Duodenal mucosa (tissue), 2 donors: ENCODE results near the gene TMEM117.

Experiments
- H3K27ac ChIP-seq: one replicate; pipeline ENCODE4 v1.7.0; 2013; ENCODE audit warnings: low read depth, low read length
- H3K27me3 ChIP-seq, 2 donors: one replicate each; pipeline ENCODE4 v1.7.0; 2013; ENCODE audit warnings: low read length in 2 of 2, control low read depth in 1 of 2; ENCODE audit not compliant: insufficient read depth in 2 of 2, control insufficient read depth in 1 of 2
- H3K36me3 ChIP-seq, 2 donors: one replicate each; pipeline ENCODE4 v1.7.0; 2013; ENCODE audit warnings: low read length in 2 of 2, control low read depth in 1 of 2; ENCODE audit not compliant: insufficient read depth in 2 of 2, control insufficient read depth in 1 of 2
- H3K4me1 ChIP-seq, 2 donors: one replicate each; pipeline ENCODE4 v1.7.0; 2013; ENCODE audit warnings: low read length in 2 of 2, control low read depth in 1 of 2; ENCODE audit not compliant: insufficient read depth in 2 of 2, control insufficient read depth in 1 of 2
- H3K4me3 ChIP-seq, 2 donors: one replicate each; pipeline ENCODE4 v1.7.0; 2013; ENCODE audit warnings: low read length in 2 of 2, low read depth in 1 of 2
- H3K9ac ChIP-seq, 2 donors: one replicate each; pipeline ENCODE4 v1.7.0; 2013; ENCODE audit warnings: low read length in 2 of 2, low read depth in 1 of 2
- H3K9me3 ChIP-seq, 2 donors: one replicate each; pipeline ENCODE4 v1.7.0; 2013; ENCODE audit warnings: low read length in 2 of 2, control low read depth in 1 of 2; ENCODE audit not compliant: control insufficient read depth in 1 of 2

TMEM117 gene

GRCh38 chr12:43807386-43807785, 28.5 kb upstream of the TMEM117 start:
- Histone ChIP-seq H3K36me3 (peaks cover 5% of the 10 kb centered on the region in 2 donors), H3K9me3 (no peaks in the 10 kb centered on the region), H3K27me3 (no peaks in the 10 kb centered on the region), H3K4me3 (no peak overlapping the region), H3K27ac (no peak overlapping the region), H3K4me1 (peaks cover 11 to 22% of the 10 kb centered on the region in 2 donors), H3K9ac (no peak overlapping the region)

GRCh38 chr12:43812057-43812456, 23.8 kb upstream of the TMEM117 start:
- H3K9me3 ChIP-seq: no peaks in the 10 kb centered on the region
- no peaks in the 10 kb centered on the region for H3K36me3 ChIP-seq
- no peak overlapping the region for H3K27ac ChIP-seq
- peaks cover 0 to 5% of the 10 kb centered on the region in 2 donors for H3K4me1 ChIP-seq
- H3K4me3 ChIP-seq: no peak overlapping the region
- no peaks in the 10 kb centered on the region for H3K27me3 ChIP-seq
- no peak overlapping the region for H3K9ac ChIP-seq

GRCh38 chr12:43812926-43813325, 23.0 kb upstream of the TMEM117 start:
- no peaks in the 10 kb centered on the region for H3K36me3 ChIP-seq
- H3K4me3 ChIP-seq: no peak overlapping the region
- H3K9me3 ChIP-seq: no peaks in the 10 kb centered on the region
- H3K4me1 ChIP-seq: peaks cover 0 to 3% of the 10 kb centered on the region in 2 donors
- no peaks in the 10 kb centered on the region for H3K27me3 ChIP-seq
- H3K9ac ChIP-seq: no peak overlapping the region
- H3K27ac ChIP-seq: no peak overlapping the region

GRCh38 chr12:43815416-43815815, 20.5 kb upstream of the TMEM117 start:
- no peak overlapping the region for H3K4me3 ChIP-seq
- H3K36me3 ChIP-seq: no peaks in the 10 kb centered on the region
- no peak overlapping the region for H3K27ac ChIP-seq
- H3K9me3 ChIP-seq: no peaks in the 10 kb centered on the region
- no peak overlapping the region for H3K9ac ChIP-seq
- H3K27me3 ChIP-seq: no peaks in the 10 kb centered on the region
- peaks cover 0 to 3% of the 10 kb centered on the region in 2 donors for H3K4me1 ChIP-seq

GRCh38 chr12:43816168-43816567, 19.7 kb upstream of the TMEM117 start:
- H3K9me3 ChIP-seq: no peaks in the 10 kb centered on the region
- no peak overlapping the region for H3K27ac ChIP-seq
- H3K9ac ChIP-seq: no peak overlapping the region

GRCh38 chr12:43824207-43824775, 11.6 kb upstream of the TMEM117 start:
- H3K9me3 ChIP-seq: no peaks in the 10 kb centered on the region
- no peak overlapping the region for H3K4me3 ChIP-seq
- no peaks in the 10 kb centered on the region for H3K4me1 ChIP-seq
- no peaks in the 10 kb centered on the region for H3K36me3 ChIP-seq
- no peak overlapping the region for H3K9ac ChIP-seq
- no peak overlapping the region for H3K27ac ChIP-seq
- no peaks in the 10 kb centered on the region for H3K27me3 ChIP-seq

More at GRCh38 chr12:43816168-43816567, 19.7 kb upstream of the TMEM117 start:
- peaks cover 0 to 3% of the 10 kb centered on the region in 2 donors for H3K4me1 ChIP-seq
- H3K4me3 ChIP-seq: no peak overlapping the region
- no peaks in the 10 kb centered on the region for H3K36me3 ChIP-seq
- H3K27me3 ChIP-seq: no peaks in the 10 kb centered on the region

GRCh38 chr12:43826681-43827080, 9.2 kb upstream of the TMEM117 start:
- Histone ChIP-seq H3K4me1 (no peaks in the 10 kb centered on the region), H3K27me3 (no peaks in the 10 kb centered on the region), H3K4me3 (no peak overlapping the region), H3K36me3 (no peaks in the 10 kb centered on the region), H3K27ac (no peak overlapping the region), H3K9ac (no peak overlapping the region), H3K9me3 (no peaks in the 10 kb centered on the region)

- H3K27me3 ChIP-seq: no peaks in the 10 kb centered on the region
- no peaks in the 10 kb centered on the region for H3K9me3 ChIP-seq
- no peak overlapping the region for H3K27ac ChIP-seq
- no peak overlapping the region for H3K4me3 ChIP-seq
- H3K36me3 ChIP-seq: no peaks in the 10 kb centered on the region
- no peak overlapping the region for H3K9ac ChIP-seq
- peaks cover 0 to 1% of the 10 kb centered on the region in 2 donors for H3K4me1 ChIP-seq
Observed at GRCh38 chr12:43827093-43827492, 8.8 kb upstream of the TMEM117 start.

- H3K27me3 ChIP-seq: no peaks in the 10 kb centered on the region
Observed at GRCh38 chr12:43832463-43833168, 3.3 kb upstream of the TMEM117 start.

GRCh38 chr12:43835264-43835655, 621 bp upstream of the TMEM117 start:
- Histone ChIP-seq H3K9ac (peak overlapping the region; percentile 77 to 87), H3K9me3 (no peaks in the 10 kb centered on the region), H3K36me3 (no peaks in the 10 kb centered on the region), H3K4me3 (peak overlapping the region; percentile 72 to 84), H3K27me3 (no peaks in the 10 kb centered on the region), H3K4me1 (peaks cover 10 to 26% of the 10 kb centered on the region in 2 donors), H3K27ac (no peak overlapping the region)

More at GRCh38 chr12:43832463-43833168, 3.3 kb upstream of the TMEM117 start:
- Histone ChIP-seq H3K9me3 (no peaks in the 10 kb centered on the region), H3K27ac (no peak overlapping the region), H3K36me3 (no peaks in the 10 kb centered on the region), H3K9ac (no peak overlapping the region), H3K4me1 (peaks cover 10 to 18% of the 10 kb centered on the region in 2 donors), H3K4me3 (no peak overlapping the region)
